NCI-H187 (cell line): ENCODE measurements around the gene SAA4.
"Not testable (repeated sequence)": the region's sequence is repeated elsewhere in the genome, so short reads cannot be mapped to it uniquely, and the experiment has no call there.

ENCODE experiments used
- DNase-seq, 2 experiments: peaks; one replicate each; lab custom pipeline; 2025; lab: John Stamatoyannopoulos, UW

SAA4 gene, protein sequence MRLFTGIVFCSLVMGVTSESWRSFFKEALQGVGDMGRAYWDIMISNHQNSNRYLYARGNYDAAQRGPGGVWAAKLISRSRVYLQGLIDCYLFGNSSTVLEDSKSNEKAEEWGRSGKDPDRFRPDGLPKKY

DNA sequence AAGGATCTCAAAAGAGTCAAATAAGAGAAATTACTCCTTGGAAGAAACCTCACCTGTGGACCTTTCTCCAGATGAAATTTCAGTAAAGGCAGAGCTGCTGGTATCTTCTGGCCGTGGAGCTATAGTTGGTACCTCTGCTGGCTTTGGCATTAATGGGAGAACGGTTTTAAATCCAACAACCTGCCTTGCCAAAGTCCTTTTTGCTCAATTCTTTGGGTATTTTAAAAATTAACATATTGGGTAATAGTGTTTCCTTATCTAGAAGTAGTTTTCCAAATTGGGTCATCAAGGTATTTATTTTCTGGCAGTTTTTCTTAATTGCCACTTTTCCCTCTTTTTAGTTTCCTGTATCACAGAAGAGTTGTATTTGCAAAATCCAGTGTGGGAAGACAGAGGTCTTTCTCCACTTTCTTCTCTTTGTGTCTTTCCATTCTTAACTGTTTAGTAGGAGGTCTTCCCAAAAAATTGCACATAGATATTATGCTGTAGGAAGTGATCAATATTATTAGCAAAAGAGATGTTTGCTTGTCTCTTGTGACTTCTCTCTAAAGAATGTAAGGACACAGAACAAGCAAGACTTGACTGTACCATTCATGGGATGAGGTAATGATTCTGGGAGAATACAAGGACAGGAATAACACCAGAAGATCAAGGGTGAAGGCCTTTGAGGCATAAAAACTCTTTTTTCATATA, at the start of gene SAA4:
Gene SAA4 (minus strand): TSS at position 139 of the 693 bp plus-strand sequence. CDS start 876 bp downstream, outside the sequence.
- DNase-seq: no peak

- no peak for DNase-seq
Observed at GRCh38 chr11:18285841-18286240, 49.2 kb upstream of the SAA4 start.

- no peak for DNase-seq
Observed at GRCh38 chr11:18282626-18283025, 46.0 kb upstream of the SAA4 start.

DNA sequence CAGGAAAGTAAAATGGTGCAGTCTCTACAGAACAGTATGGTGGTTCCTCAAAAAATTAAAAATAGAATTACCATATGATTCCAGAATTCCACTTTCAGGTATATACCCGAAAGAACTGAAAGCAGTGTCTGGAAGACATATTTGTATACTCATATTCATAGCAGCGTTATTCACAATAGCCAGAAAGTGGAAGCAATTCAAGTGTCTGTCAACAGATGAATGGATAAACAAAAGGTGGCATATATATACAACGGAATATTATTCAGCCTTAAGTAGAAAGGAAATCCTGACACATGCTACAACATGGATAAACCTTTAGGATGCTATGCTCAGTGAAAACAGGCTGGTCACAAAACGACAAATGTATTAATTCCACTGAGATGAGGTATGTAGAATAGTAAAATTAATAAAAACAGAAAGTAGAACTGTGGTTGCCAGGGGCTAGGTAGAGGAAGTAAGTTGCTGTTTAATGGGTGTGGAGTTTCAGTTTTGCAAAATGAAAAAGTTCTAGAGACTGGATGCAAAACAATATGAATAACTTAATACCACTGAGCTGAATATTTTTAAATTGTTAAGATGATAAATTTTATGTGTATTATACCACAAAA, 43.9 kb upstream of the SAA4 start:
- no peak for DNase-seq

- DNase-seq: no peak
Observed at GRCh38 chr11:18277565-18278271, 41.1 kb upstream of the SAA4 start.

DNA sequence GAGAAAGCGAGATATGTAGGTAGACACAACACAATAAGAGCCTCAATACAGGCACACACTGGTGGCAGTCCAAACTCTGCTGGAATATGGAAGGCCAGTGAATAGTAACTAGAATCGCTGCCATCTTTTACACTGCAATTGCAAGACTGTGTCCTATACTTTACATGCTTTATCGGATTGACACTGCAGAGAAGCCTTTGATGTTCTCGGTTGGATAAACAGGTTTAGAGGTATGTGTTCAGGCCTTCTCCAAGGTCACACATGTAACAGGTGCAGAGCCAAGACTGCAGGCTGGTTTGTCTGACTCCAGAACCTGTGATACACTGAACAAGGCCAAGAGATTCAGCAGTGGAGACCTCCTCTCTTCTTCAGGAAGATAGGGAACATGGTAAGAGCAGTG, 34.6 kb upstream of the SAA4 start:
- DNase-seq: no peak

- DNase-seq: no peak
Observed at GRCh38 chr11:18270102-18270501, 33.5 kb upstream of the SAA4 start.

- DNase-seq: not testable (repeated sequence)
Observed at GRCh38 chr11:18269252-18269651, 32.6 kb upstream of the SAA4 start.

- not testable (repeated sequence) for DNase-seq
Observed at GRCh38 chr11:18267335-18268133, 30.9 kb upstream of the SAA4 start.

DNA sequence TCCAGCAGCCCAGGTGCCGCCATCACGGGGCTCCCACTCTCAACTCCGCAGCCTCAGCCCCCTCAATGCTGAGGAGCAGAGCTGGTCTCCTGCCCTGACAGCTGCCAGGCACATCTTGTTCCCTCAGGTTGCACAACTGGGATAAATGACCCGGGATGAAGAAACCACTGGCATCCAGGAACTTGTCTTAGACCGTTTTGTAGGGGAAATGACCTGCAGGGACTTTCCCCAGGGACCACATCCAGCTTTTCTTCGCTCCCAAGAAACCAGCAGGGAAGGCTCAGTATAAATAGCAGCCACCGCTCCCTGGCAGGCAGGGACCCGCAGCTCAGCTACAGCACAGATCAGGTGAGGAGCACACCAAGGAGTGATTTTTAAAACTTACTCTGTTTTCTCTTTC, 29.3 kb upstream of the SAA4 start, which contains the start of gene SAA1:
Gene SAA1 (plus strand): TSS at position 316 of the 400 bp plus-strand sequence. CDS start 624 bp downstream, outside the sequence.
- DNase-seq: no peak

- no peak for DNase-seq
Observed at GRCh38 chr11:18264677-18265555, 28.3 kb upstream of the SAA4 start.

DNA sequence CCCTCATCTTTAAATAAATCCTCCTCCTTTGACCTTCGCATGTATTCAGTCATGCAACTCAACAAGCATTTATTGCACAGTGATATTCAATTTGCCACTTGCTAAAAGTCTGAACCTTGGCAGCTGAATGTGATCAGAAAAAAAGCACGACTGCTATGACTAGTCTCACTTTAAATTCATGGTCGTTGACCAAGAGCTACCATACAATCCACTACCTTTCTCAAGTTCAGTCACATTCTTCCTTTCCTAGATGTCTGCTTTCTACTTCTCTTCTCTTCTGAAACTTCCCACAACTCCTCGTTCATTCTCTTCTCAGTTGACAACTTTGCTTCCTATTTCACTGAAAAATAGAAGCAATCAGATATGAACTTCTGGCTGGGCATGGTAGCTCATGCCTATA, 27.4 kb upstream of the SAA4 start:
- DNase-seq: no peak

DNA sequence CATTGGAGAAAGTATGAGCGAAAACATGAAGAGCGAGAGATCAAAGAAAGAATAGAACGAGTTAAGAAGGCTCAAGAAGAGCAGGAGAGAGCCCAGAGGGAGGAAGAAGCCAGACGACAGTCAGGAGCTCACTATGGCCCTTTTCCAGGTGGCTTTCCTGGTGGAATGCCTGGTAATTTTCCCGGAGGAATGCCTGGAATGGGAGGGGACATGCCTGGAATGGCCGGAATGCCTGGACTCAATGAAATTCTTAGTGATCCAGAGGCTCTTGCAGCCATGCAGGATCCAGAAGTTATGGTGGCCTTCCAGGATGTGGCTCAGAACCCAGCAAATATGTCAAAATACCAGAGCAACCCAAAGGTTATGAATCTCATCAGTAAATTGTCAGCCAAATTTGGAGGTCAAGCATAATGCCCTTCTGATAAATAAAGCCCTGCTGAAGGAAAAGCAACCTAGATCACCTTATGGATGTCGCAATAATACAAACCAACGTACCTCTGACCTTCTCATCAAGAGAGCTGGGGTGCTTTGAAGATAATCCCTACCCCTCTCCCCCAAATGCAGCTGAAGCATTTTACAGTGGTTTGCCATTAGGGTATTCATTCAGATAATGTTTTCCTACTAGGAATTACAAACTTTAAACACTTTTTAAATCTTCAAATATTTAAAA, 26.2 kb upstream of the SAA4 start:
- not testable (repeated sequence) for DNase-seq

- no peak for DNase-seq
Observed at GRCh38 chr11:18261721-18262120, 25.1 kb upstream of the SAA4 start.

DNA sequence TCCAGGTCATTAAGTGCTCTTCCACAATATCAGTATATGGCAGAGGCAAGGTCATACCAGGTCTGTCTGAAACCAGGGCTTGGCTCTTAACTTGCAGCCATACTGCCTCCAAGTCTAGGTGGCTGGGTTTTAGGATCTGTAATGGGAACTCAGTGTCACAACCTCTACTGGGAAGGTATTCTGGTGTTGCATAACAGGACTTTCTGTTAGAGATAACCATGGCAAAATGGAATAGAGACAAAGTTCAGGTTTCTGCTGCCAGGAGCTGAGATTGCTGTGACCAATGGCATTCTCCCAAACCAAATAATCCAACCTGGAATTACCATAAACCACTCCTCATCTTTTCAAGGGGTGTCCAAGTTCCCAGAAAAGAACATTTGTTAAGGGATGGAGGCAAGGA, 22.7 kb upstream of the SAA4 start:
- peak in 1 of 2 experiments; percentile 13 for DNase-seq

- DNase-seq: no peak
Observed at GRCh38 chr11:18254781-18255361, 18.3 kb upstream of the SAA4 start.

DNA sequence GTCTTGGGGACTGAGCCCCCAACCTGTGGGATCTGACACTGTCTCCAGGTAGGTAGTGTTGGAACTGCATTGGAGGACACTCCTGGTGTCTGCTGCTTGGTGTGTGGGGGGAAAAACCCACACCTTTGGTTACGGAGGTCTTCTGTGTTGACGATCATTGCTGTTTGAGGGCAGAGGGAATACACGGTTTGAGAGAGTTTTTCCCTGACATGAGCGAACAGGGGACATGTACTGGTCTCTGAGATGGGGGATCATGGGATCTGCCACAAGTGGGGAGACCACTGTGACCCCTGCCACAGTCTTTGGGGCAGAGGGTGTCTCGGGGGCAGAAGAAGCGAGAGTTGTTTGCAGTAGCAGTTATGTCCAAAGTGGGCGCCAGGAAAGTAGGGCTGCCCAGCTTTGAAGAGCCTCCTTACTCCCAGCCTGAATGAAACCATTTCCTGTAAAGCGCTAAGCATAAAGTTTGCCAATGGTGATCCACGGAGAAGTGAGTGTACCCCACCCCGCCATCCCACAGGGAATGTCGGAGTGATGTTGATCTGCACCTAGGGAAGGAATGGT, 17.3 kb upstream of the SAA4 start:
- no peak for DNase-seq

GRCh38 chr11:18253233-18253632, 16.6 kb upstream of the SAA4 start:
- no peak for DNase-seq

- DNase-seq: no peak
Observed at GRCh38 chr11:18248561-18248960, 12.0 kb upstream of the SAA4 start, which contains the start of gene SAA2. Gene SAA2, minus strand, starts transcription at chr11:18248668. Its CDS starts 657 bp downstream, at chr11:18248011.
